ENCODE data around the gene TLX1.

DNA sequence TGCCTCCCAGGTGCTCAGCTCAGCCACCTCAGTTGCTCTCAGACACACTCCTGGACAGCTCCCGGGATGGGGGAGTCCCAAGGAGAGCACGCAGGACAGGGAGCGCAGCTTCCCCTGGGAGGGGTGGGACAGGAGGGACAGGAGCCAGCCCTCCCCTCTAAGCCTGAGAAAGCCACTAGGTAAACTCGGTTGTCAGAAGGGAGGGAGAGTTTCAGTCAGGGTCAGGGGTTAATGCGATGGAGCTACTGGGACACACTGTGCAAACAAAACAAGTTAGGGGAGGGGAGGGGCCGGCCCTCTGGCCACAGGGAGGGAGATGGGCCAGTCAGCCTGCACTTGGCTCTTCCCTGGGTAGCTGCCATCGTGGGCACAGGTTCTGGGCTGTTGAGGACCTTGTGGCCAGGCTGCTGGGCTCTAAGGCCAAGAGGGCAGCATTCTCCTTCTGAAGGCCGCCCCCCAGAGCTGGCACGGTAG lies 38.2 kb upstream of the TLX1 start:
- TF ChIP-seq EZH2 (optimal IDR thresholded peaks at IDR 0.05; ENCODE audit: low read depth, low read length) (no peak), CTCF (IDR thresholded peaks at IDR 0.05; ENCODE audit: low read length) (no peak)
